ENCODE results near the gene KRTAP5-6. TPM values are rescaled to one million over a fixed set of nuclear protein-coding genes. Genes with fewer than 3 reads are reported as not detected.

The KRTAP5-6 gene
- total and polyA plus RNA-seq, 5 experiments from 2014 or later: not detected

GRCh38 chr11:1745701-1746320, 48.8 kb downstream of the KRTAP5-6 start:
- Mint-ChIP-seq H3K9me3 (no peaks in the 10 kb centered on the region), H3K4me3 (peak overlapping the region in 2 of 10 donors; percentile 24 to 42), H3K36me3 (peaks cover 0 to 4% (median 0%) of the 10 kb centered on the region in 3 donors), H3K4me1 (peaks cover 16 to 29% (median 21%) of the 10 kb centered on the region in 4 donors), H3K27me3 (peaks cover 7 to 17% (median 13%) of the 10 kb centered on the region in 5 donors), H3K27ac (peak overlapping the region in 3 of 10 donors; percentile 13 to 69 (median 34))
- POLR2A ChIA-PET: no interaction called here
- peak in 1 of 10 donors; percentile 18 for DNase-seq
- ATAC-seq: no peak

DNA sequence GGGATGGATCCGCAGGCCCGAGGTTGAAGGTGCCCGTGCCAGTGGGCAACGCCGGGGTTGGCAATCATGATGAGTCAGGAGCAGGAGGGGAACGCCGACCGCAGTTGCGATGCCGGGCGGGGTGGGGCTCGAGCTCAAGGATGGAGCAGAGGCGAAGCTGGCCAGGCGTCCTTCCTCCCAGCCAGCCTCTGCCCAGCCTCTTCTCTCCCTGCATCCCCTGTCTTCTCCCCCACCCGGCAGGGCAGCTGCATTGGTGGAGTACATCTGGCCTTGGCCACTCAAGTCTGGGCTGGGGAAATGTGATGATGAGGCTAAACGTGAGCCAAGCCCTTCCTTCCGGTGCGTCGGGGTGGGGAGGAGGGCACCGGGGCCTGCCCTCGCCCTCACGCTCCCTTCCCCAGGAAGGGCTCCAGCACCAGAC, 49.5 kb downstream of the KRTAP5-6 start:
- POLR2A ChIA-PET: interaction anchor here (1.0 kb wide), 1 partner anchor 9 kb away, joined by 5 read pairs; no protein-coding TSS in a partner anchor
- peaks cover 7 to 18% (median 13%) of the 10 kb centered on the region in 5 donors for H3K27me3 Mint-ChIP-seq
- H3K4me3 Mint-ChIP-seq: peak overlapping the region in 3 of 10 donors; percentile 24 to 44 (median 33)
- ATAC-seq (no peak), DNase-seq (peak in 1 of 10 donors; percentile 59)
- peaks cover 16 to 29% (median 22%) of the 10 kb centered on the region in 4 donors for H3K4me1 Mint-ChIP-seq
- no peak overlapping the region for H3K27ac Mint-ChIP-seq
- H3K36me3 Mint-ChIP-seq: peaks cover 0 to 4% (median 0%) of the 10 kb centered on the region in 3 donors
- no peaks in the 10 kb centered on the region for H3K9me3 Mint-ChIP-seq

GRCh38 chr11:1746956-1747752, 50.2 kb downstream of the KRTAP5-6 start:
- peaks cover 7 to 18% (median 13%) of the 10 kb centered on the region in 5 donors for H3K27me3 Mint-ChIP-seq
- H3K4me1 Mint-ChIP-seq: peaks cover 16 to 34% (median 25%) of the 10 kb centered on the region in 4 donors
- peak in 1 of 10 donors; percentile 22 for DNase-seq
- H3K9me3 Mint-ChIP-seq: no peaks in the 10 kb centered on the region
- peak overlapping the region in 1 of 10 donors; percentile 82 for H3K27ac Mint-ChIP-seq
- H3K4me3 Mint-ChIP-seq: peak overlapping the region in 5 of 10 donors; percentile 30 to 57 (median 51)
- H3K36me3 Mint-ChIP-seq: peaks cover 0 to 8% (median 0%) of the 10 kb centered on the region in 3 donors
- ATAC-seq: no peak
- POLR2A ChIA-PET: interaction anchor here (1.0 kb wide), 1 partner anchor 9 kb away, joined by 5 read pairs; no protein-coding TSS in a partner anchor

Other genes with a start within 250 kb of the KRTAP5-6 start
- 10 to 100 TPM; 75.6 to 84.3 TPM for gene MOB2, start 210.4 kb upstream of the KRTAP5-6 start, total RNA-seq
- 10 to 100 TPM; 29.1 to 47.9 (median 37.7) TPM for gene MOB2, start 210.4 kb upstream of the KRTAP5-6 start, polyA plus RNA-seq
- 1 to 10 TPM; 3.1 to 5.1 TPM for gene DUSP8, start 124.9 kb upstream of the KRTAP5-6 start, total RNA-seq
- gene DUSP8, start 124.9 kb upstream of the KRTAP5-6 start, polyA plus RNA-seq: under 1 TPM in 2 of 3 donors, not detected in 1; 0.17 to 0.39 TPM
- not detected for gene KRTAP5-1, start 111.9 kb upstream of the KRTAP5-6 start, total RNA-seq
- gene KRTAP5-1, start 111.9 kb upstream of the KRTAP5-6 start, polyA plus RNA-seq: not detected
- not detected for gene KRTAP5-2, start 98.9 kb upstream of the KRTAP5-6 start, total RNA-seq
- gene KRTAP5-2, start 98.9 kb upstream of the KRTAP5-6 start, polyA plus RNA-seq: not detected
- gene KRTAP5-3, start 88.7 kb upstream of the KRTAP5-6 start, total RNA-seq: not detected
- gene KRTAP5-3, start 88.7 kb upstream of the KRTAP5-6 start, polyA plus RNA-seq: not detected
- not detected for gene KRTAP5-4, start 75.1 kb upstream of the KRTAP5-6 start, total RNA-seq
- gene KRTAP5-4, start 75.1 kb upstream of the KRTAP5-6 start, polyA plus RNA-seq: not detected
- not detected for gene KRTAP5-5, start 67.4 kb upstream of the KRTAP5-6 start, total RNA-seq
- not detected for gene KRTAP5-5, start 67.4 kb upstream of the KRTAP5-6 start, polyA plus RNA-seq
- gene IFITM10, start 53.4 kb downstream of the KRTAP5-6 start, total RNA-seq: 1 to 10 TPM; 2.0 to 4.3 TPM
- gene IFITM10, start 53.4 kb downstream of the KRTAP5-6 start, polyA plus RNA-seq: under 1 TPM in 1 of 3 donors, not detected in 2; 0.16 TPM
- 100 to 1,000 TPM; 134 to 142 TPM for gene CTSD, start 66.7 kb downstream of the KRTAP5-6 start, total RNA-seq
- gene CTSD, start 66.7 kb downstream of the KRTAP5-6 start, polyA plus RNA-seq: 100 to 1,000 TPM; 163 to 203 (median 176) TPM
- gene SYT8, start 137.8 kb downstream of the KRTAP5-6 start, total RNA-seq: not detected
- not detected for gene SYT8, start 137.8 kb downstream of the KRTAP5-6 start, polyA plus RNA-seq
- gene TNNI2, start 141.8 kb downstream of the KRTAP5-6 start, total RNA-seq: not detected
- not detected for gene TNNI2, start 141.8 kb downstream of the KRTAP5-6 start, polyA plus RNA-seq
- gene LSP1, start 155.9 kb downstream of the KRTAP5-6 start, total RNA-seq: 100 to 1,000 TPM; 287 to 295 TPM
- 100 to 1,000 TPM; 326 to 438 (median 338) TPM for gene LSP1, start 155.9 kb downstream of the KRTAP5-6 start, polyA plus RNA-seq
- gene PRR33, start 194.7 kb downstream of the KRTAP5-6 start, total RNA-seq: not detected
- under 1 TPM; 0.06 to 0.15 (median 0.08) TPM for gene PRR33, start 194.7 kb downstream of the KRTAP5-6 start, polyA plus RNA-seq
- gene TNNT3, start 222.5 kb downstream of the KRTAP5-6 start, total RNA-seq: 10 to 100 TPM; 28.0 to 29.7 TPM
- under 1 TPM in 1 of 3 donors, not detected in 2; 0.39 TPM for gene TNNT3, start 222.5 kb downstream of the KRTAP5-6 start, polyA plus RNA-seq

All from naive thymus-derived CD8-positive, alpha-beta T cell (primary cell).